NCI-H1105 treated with DMSO at 0.1 percent for 48 hours (cell line): ENCODE data around the gene MYL1.

Experiments
- DNase-seq: peaks from one replicate; lab custom pipeline; 2025; lab: John Stamatoyannopoulos, UW

MYL1 gene

GRCh38 chr2:210315015-210315788 lies at the start of gene MYL1:
Gene MYL1, minus strand, starts transcription at chr2:210315174. Its CDS starts 132 bp downstream, at chr2:210315042.
- no peak for DNase-seq

DNA sequence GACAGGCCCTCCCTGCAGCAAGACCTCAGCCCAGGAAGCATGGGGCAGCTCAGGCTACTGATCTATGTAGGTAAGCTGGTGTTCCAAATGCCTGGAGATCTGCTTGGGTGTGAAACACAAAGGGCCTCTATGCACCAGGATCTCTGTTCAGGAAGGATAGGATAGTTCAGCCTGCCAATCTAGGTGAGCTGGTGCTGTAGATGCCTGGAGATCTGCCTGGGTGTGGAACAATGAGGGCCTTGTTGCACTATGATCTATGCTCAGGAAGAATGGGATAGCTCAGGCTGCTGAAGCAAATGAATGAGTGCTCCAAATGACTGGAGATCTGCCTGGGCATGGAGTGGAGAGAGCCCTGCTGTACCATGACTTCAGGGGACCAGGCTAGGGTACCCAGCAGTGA lies 48.9 kb upstream of the MYL1 start:
- no peak for DNase-seq

DNA sequence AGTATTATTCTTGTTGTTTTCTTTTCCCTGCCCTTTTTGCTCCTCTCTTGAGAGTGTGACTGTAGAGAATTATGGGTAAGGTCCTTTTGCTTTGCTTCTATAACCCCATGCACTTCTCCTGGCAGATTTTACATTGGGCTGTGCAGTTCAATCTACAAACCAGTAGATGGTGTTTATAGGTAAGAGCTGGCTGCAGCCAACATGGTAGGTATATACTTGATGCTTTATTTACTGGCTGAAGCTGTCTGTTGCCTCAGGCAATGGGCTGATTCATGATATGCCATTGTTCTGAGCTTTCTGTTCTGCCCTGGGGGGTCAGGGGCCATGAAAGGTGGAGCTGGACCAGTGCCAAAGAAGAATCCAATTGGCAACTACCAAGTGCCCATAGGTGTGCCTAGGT lies 48.3 kb upstream of the MYL1 start:
- peak; percentile 3 for DNase-seq

DNA sequence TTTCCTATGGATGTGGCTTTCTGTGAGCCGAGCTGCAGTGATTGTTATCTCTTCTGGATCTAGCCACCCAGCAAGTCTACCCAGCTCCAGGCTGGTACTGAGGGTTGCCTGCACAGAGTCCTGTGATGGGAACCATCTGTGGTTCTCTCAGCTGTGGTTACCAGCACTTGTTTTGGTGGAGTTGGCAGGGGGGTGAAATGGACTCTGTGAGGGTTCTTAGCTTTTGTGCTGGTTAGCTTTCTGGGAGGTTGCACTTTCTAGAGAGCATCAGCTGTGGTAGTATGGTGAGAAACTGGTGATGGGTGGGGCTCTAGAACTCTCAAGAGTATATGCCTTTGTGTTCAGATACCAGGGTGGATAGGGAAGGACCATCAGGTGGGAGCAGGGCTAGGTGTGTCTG lies 45.4 kb upstream of the MYL1 start:
- no peak for DNase-seq

DNA sequence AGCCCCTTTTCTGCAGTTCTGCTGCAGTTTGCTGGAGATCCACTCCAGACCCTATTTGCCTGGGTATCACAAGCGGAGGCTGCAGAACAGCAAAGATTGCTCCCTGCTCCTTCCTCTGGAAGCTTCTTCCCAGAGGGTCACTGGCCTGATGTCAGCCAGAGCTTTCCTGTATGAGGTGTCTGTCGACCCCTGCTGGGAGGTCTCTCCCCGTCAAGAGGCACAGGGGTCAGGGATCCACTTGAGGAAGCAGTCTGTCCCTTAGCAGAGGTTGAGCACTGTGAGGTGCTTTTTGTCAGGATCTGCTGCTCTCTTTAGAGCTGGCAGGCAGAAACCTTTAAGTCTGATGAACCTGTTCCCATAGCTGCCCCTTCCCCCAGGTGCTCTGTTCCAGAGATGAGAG lies 42.0 kb upstream of the MYL1 start:
- no peak for DNase-seq

- no peak for DNase-seq
Measured at GRCh38 chr2:210337159-210337558, 22.2 kb upstream of the MYL1 start.

- DNase-seq, result no peak
Measured at GRCh38 chr2:210324906-210325305, 9.9 kb upstream of the MYL1 start.

GRCh38 chr2:210324458-210324857 lies 9.5 kb upstream of the MYL1 start:
- DNase-seq, result no peak

GRCh38 chr2:210323003-210323402 lies 8.0 kb upstream of the MYL1 start:
- DNase-seq, result no peak

- no peak for DNase-seq
Measured at GRCh38 chr2:210318891-210319290, 3.9 kb upstream of the MYL1 start.

DNA sequence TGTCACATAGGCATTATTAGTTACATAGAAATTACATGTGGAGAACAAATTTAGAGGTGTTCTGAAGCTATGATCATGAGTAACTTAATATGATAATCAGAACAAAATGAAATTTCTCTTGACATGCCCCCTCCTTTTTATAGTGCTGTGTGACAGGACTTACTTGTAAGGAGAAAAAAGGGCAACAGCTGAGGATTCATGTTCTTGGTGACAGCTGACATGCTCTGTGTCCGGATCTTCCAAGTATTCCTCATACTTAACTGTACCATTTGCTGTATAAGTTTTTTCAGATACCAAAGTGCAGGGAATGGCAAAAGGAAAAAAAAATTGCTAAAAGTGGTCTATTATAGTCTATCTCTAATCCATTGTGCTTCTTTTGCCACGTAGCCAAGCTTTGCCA lies 3.5 kb upstream of the MYL1 start:
- no peak for DNase-seq

DNA sequence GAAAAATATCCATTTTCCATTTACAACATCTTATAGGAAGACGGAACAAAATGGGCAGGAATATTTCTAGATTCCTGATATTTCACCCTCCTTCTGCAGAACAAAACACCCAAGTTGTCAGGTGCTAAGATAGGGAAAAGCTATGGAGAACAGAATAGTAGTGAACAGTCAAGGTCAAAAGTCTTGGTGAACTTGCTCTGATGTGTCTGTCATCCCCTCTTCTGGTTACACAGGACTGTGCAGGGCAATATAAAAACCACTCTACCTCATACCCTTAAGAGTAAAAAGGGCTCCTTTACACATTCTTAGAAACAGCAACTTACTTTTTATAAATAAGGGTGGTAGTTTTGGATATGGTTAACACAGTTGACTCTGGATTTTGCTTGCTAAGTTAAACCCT lies 4.4 kb downstream of the MYL1 start:
- DNase-seq, result no peak

- peak; percentile 81 for DNase-seq
Measured at GRCh38 chr2:210309548-210310233, 5.3 kb downstream of the MYL1 start.

- no peak for DNase-seq
Measured at GRCh38 chr2:210303498-210303897, 11.5 kb downstream of the MYL1 start.

- no peak for DNase-seq
Measured at GRCh38 chr2:210302326-210302725, 12.6 kb downstream of the MYL1 start.

DNA sequence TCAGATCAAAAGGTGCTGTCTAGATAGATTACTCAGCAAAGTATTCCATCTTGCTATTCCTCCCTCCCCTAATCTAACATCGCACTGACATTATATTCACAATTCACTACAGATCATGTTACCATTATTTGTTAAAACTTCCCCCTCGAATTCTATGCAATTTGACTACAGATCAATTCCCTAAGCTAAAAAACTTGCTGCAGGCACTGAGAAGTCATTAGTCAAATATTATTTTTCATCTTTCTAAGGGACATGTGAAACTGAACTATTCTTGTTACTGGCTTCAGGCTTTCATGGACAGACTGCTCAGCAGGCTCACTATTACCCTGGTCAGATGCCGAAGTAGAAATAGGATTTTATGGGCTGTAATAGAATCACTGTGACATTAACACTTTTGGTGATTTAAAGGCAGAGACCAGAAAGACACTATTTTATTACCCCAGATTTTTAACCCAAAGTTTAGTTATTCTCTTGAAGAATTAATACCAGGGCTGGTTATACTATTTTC lies 15.1 kb downstream of the MYL1 start:
- DNase-seq, result no peak

GRCh38 chr2:210288408-210288807 lies 26.6 kb downstream of the MYL1 start:
- DNase-seq, result peak; percentile 63

DNA sequence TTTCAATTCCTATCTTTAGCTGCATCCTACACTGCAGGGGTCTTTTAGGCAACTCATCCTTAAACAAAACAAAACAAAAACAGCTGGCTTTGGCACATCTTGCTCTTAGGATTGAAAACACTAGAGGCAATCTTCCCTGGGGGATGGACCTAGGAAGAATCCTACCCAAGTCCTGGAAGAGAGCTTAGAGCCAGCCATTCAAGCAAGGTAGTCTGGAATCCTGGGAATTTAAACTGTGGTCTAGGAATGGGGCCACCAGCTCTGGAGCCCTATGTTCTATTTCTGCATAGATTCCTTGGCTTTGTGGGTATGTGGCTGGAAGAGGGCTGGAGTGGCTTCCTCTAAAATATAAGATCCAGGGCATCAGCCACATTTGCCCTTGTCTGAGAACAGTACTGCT lies 27.7 kb downstream of the MYL1 start:
- no peak for DNase-seq

GRCh38 chr2:210286123-210286680 lies 28.8 kb downstream of the MYL1 start:
- no peak for DNase-seq

- DNase-seq, result no peak
Measured at GRCh38 chr2:210277133-210277532, 37.8 kb downstream of the MYL1 start.

- no peak for DNase-seq
Measured at GRCh38 chr2:210271300-210271699, 43.7 kb downstream of the MYL1 start.

DNA sequence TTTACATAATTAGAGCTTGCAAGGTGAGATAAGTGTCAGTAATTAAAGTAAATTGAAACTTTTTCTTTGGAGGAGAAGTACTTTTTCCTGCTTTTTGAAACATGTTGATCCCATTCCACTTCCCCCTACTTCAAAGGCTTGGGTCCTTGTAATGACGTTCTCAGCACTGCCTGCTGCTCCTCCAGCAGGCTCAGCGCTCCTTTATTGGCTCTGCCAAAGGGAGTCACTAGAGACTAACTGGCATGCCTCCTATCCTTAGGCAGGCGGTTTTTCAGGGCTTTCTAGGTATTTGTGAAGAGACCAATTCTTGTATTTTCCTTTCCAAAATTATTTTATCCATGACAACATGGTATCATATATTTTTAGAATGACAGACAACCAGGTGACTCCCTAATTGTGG lies 45.8 kb downstream of the MYL1 start:
- no peak for DNase-seq

- no peak for DNase-seq
Measured at GRCh38 chr2:210268281-210268680, 46.7 kb downstream of the MYL1 start.
